ENCODE results near the gene WDR20.

Gene WDR20

DNA sequence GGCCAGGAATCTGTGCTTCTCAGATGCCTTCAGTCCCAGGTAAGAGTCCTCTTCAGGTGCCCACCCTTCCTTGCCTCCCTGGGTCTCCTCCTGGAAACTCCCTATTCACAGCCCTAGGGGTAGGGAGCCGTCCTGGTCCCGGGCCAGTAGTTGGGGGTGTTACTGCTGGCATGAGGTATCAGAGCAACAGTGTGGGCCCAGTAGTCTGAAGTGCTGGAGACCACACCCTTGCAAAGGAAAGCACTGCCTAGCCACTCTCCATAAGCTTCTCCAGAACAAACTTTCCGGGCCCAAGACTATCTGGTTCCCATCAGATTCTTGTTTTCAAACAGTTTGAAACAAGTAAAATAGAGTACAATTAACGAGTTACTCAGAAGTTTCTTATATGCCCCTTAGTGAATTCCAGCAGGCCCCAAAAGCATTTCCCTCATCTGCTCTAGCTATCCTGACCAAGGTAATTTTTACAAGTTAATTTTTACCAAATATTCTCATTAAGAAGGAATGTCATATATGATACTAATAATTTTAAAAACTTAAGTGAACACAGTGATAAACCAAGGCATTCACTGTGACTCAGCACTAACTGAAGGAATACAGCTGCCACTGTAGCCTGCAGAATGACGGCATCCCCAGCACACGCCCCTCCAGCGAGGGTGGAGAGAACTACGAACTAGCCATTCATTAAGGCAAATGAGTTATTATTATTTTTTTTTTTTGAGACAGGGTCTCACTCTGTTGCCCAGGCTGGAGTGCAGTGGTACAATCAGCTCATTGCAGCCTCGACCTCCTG lies 115.9 kb downstream of the WDR20 start:
- no peaks in the 10 kb centered on the region for H3K27me3 ChIP-seq (ENCODE audit: insufficient read depth, low read depth, severe bottlenecking)
- H3K4me3 ChIP-seq (ENCODE audit: low read depth, low read length), result no peak overlapping the region
- TF ChIP-seq, protein P1, sequence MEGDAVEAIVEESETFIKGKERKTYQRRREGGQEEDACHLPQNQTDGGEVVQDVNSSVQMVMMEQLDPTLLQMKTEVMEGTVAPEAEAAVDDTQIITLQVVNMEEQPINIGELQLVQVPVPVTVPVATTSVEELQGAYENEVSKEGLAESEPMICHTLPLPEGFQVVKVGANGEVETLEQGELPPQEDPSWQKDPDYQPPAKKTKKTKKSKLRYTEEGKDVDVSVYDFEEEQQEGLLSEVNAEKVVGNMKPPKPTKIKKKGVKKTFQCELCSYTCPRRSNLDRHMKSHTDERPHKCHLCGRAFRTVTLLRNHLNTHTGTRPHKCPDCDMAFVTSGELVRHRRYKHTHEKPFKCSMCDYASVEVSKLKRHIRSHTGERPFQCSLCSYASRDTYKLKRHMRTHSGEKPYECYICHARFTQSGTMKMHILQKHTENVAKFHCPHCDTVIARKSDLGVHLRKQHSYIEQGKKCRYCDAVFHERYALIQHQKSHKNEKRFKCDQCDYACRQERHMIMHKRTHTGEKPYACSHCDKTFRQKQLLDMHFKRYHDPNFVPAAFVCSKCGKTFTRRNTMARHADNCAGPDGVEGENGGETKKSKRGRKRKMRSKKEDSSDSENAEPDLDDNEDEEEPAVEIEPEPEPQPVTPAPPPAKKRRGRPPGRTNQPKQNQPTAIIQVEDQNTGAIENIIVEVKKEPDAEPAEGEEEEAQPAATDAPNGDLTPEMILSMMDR (IDR thresholded peaks at IDR 0.05; ENCODE audit: low read depth, low read length), result no peak
- no peaks in the 10 kb centered on the region for H3K9me3 ChIP-seq (ENCODE audit: severe bottlenecking)
- DNase-seq, result no peak
- H3K36me3 ChIP-seq, result no peaks in the 10 kb centered on the region
- no peak overlapping the region for H3K27ac ChIP-seq

GRCh38 chr14:102256716-102257115 lies 117.0 kb downstream of the WDR20 start:
- no peaks in the 10 kb centered on the region for H3K27me3 ChIP-seq (ENCODE audit: insufficient read depth, low read depth, severe bottlenecking)
- H3K27ac ChIP-seq, result no peak overlapping the region
- TF ChIP-seq, protein P1 (IDR thresholded peaks at IDR 0.05; ENCODE audit: low read depth, low read length), result no peak
- no peak overlapping the region for H3K4me3 ChIP-seq (ENCODE audit: low read depth, low read length)
- H3K36me3 ChIP-seq, result no peaks in the 10 kb centered on the region
- H3K9me3 ChIP-seq (ENCODE audit: severe bottlenecking), result no peaks in the 10 kb centered on the region
- no peak for DNase-seq

- Histone ChIP-seq H3K9me3 (ENCODE audit: severe bottlenecking) (no peaks in the 10 kb centered on the region), H3K4me3 (ENCODE audit: low read depth, low read length) (no peak overlapping the region), H3K36me3 (no peaks in the 10 kb centered on the region), H3K27ac (no peak overlapping the region), H3K27me3 (ENCODE audit: insufficient read depth, low read depth, severe bottlenecking) (no peaks in the 10 kb centered on the region)
- DNase-seq, result no peak
- TF ChIP-seq, protein P1 (IDR thresholded peaks at IDR 0.05; ENCODE audit: low read depth, low read length), result no peak
These were observed 118.4 kb downstream of the WDR20 start for GRCh38 chr14:102258136-102258535.

Data from WERI-Rb-1 (cell line).